Measurements from ENCODE around the gene HOXC9. TPM values are rescaled to one million over a fixed set of nuclear protein-coding genes. Genes with fewer than 3 reads are reported as not detected.

Gene HOXC9
- total and polyA plus RNA-seq, 2 of the 8 experiments (the other 6 are each of a cell fraction or from before 2014, with no cell fraction given): not detected

DNA sequence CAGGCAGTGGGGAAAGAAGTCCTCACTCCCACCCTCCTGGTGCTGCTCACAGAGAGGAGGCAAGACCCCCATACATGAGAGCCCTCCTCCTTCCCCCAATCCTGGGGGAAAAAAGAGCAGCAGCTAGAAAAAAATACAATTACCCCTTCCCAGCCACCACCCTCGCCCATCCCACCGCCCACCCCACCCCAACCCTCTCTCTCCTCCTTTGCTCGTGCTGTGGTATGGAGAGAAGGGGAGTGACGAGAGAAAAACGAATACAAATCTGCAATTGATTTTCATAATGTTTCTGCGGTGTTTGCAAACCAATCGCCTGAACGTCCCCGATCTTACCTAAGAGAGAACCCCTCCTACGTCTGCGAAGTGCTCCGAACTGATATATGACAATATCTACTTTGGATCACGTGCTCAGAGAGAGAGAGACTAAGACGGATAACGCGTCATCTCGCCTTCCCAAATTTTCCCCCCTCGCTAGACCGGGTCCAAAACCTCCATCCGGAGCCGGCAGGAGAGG, 27.2 kb upstream of the HOXC9 start, which contains the start of gene HOXC11 (continued):
- TF ChIP-seq CHD7 (IDR thresholded peaks at IDR 0.05; ENCODE audit: insufficient replicate concordance, low read length) (no peak), USF2 (IDR thresholded peaks at IDR 0.05; ENCODE audit: low read length) (peak; percentile 24; the same call in 1 of the 2 replicates), MAFK (IDR thresholded peaks at IDR 0.05; ENCODE audit: low read depth, low read length) (no peak), RFX5 (IDR thresholded peaks at IDR 0.05; ENCODE audit: borderline replicate concordance, low read depth, low read length) (no peak), YY1 (IDR thresholded peaks at IDR 0.05; ENCODE audit: low read depth, low read length) (no peak), ASH2L (IDR thresholded peaks at IDR 0.05; ENCODE audit: low read length) (no peak), EGR1 (IDR thresholded peaks at IDR 0.05; ENCODE audit: borderline replicate concordance, low read depth, low read length) (no peak)
- TF ChIP-seq, protein P1, sequence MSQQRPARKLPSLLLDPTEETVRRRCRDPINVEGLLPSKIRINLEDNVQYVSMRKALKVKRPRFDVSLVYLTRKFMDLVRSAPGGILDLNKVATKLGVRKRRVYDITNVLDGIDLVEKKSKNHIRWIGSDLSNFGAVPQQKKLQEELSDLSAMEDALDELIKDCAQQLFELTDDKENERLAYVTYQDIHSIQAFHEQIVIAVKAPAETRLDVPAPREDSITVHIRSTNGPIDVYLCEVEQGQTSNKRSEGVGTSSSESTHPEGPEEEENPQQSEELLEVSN (IDR thresholded peaks at IDR 0.05): no peak
